ENCODE results near the gene COL4A6. TPM values are rescaled to one million over a fixed set of nuclear protein-coding genes. Genes with fewer than 3 reads are reported as not detected.

Gene COL4A6
- polyA plus RNA-seq, 1 donor, result 1.7 TPM

Other genes starting within 250 kb of the COL4A6 start
- 14.6 TPM for gene COL4A5, start 1.4 kb upstream of the COL4A6 start, polyA plus RNA-seq (ENCODE audit: insufficient read length)

All from forelimb muscle (tissue), 1 donor.